SK-N-SH (cell line): ENCODE results near the gene MFSD11.

ENCODE experiments used
- GABPA ChIP-seq: IDR thresholded peaks from 2 replicates; pipeline ENCODE4 v1.4.0; 2012; ENCODE audit warnings: low read depth, mild to moderate bottlenecking
- MXI1 ChIP-seq: IDR thresholded peaks from 2 replicates; pipeline ENCODE4 v1.6.1; 2012; ENCODE audit warnings: mild to moderate bottlenecking, low read depth, low read length, improper control_type of control experiment
- TF ChIP-seq, protein P1 (sequence below): fragments of 200-600 bp; sonication (generic); IDR thresholded peaks from 2 replicates; pipeline ENCODE4 v1.6.1; 2017; ENCODE audit warnings: antibody characterized with exemption, mild to moderate bottlenecking, moderate library complexity
- TF ChIP-seq, protein P2 (sequence below): IDR thresholded peaks from 2 replicates; pipeline ENCODE4 v1.6.1; 2012; ENCODE audit warnings: mild to moderate bottlenecking, low read depth, low read length, moderate library complexity

DNA sequence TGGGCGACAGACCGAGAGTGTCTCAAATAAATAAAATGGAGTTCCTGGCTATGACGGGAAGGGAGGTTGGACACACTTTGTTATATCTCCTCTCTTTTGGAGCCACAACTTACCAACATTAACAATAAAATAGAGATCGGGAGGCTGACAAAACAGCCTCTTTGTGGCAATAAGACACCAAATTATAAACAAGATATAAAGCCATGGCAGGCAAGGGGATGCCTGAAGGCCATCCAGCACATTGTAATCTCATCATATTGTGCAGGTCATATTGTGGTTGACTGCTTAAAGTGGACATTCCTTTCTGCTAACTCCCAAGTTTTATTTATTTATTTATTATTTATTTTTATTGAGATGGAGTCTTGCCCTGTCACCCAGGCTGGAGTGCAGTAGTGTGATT lies 70.4 kb downstream of the MFSD11 start:
- TF ChIP-seq, protein P1, sequence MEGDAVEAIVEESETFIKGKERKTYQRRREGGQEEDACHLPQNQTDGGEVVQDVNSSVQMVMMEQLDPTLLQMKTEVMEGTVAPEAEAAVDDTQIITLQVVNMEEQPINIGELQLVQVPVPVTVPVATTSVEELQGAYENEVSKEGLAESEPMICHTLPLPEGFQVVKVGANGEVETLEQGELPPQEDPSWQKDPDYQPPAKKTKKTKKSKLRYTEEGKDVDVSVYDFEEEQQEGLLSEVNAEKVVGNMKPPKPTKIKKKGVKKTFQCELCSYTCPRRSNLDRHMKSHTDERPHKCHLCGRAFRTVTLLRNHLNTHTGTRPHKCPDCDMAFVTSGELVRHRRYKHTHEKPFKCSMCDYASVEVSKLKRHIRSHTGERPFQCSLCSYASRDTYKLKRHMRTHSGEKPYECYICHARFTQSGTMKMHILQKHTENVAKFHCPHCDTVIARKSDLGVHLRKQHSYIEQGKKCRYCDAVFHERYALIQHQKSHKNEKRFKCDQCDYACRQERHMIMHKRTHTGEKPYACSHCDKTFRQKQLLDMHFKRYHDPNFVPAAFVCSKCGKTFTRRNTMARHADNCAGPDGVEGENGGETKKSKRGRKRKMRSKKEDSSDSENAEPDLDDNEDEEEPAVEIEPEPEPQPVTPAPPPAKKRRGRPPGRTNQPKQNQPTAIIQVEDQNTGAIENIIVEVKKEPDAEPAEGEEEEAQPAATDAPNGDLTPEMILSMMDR = no peak
- TF ChIP-seq MXI1 (no peak), GABPA (no peak)
- TF ChIP-seq, protein P2, sequence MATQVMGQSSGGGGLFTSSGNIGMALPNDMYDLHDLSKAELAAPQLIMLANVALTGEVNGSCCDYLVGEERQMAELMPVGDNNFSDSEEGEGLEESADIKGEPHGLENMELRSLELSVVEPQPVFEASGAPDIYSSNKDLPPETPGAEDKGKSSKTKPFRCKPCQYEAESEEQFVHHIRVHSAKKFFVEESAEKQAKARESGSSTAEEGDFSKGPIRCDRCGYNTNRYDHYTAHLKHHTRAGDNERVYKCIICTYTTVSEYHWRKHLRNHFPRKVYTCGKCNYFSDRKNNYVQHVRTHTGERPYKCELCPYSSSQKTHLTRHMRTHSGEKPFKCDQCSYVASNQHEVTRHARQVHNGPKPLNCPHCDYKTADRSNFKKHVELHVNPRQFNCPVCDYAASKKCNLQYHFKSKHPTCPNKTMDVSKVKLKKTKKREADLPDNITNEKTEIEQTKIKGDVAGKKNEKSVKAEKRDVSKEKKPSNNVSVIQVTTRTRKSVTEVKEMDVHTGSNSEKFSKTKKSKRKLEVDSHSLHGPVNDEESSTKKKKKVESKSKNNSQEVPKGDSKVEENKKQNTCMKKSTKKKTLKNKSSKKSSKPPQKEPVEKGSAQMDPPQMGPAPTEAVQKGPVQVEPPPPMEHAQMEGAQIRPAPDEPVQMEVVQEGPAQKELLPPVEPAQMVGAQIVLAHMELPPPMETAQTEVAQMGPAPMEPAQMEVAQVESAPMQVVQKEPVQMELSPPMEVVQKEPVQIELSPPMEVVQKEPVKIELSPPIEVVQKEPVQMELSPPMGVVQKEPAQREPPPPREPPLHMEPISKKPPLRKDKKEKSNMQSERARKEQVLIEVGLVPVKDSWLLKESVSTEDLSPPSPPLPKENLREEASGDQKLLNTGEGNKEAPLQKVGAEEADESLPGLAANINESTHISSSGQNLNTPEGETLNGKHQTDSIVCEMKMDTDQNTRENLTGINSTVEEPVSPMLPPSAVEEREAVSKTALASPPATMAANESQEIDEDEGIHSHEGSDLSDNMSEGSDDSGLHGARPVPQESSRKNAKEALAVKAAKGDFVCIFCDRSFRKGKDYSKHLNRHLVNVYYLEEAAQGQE = no peak
